GM10248 (cell line): ENCODE results near the gene TSPEAR.

Source experiments
- CTCF ChIA-PET: fragments of 300-600 bp; sonication (Branson Sonifier 250); formaldehyde crosslinking; extraction: SDS; loops from one replicate; lab custom pipeline; 2021; ENCODE audit warnings: antibody characterized with exemption; lab: Yijun Ruan, JAX
- POLR2A ChIA-PET: fragments of 350-650 bp; sonication (Branson Sonifier 250); formaldehyde crosslinking; extraction: SDS; loops from one replicate; lab custom pipeline; 2020; ENCODE audit warnings: antibody characterized with exemption; lab: Yijun Ruan, JAX
- DNase-seq: peaks from one replicate; pipeline ENCODE4 v3.0.0; 2012; ENCODE audit errors: extremely low spot score
- TF ChIP-seq, protein P1 (sequence below): IDR thresholded peaks from 2 replicates; pipeline ENCODE4 v1.5.1; 2012; ENCODE audit warnings: mild to moderate bottlenecking, low read depth; ENCODE audit errors: extremely low read depth, missing control alignments, control extremely low read depth

TSPEAR gene

DNA sequence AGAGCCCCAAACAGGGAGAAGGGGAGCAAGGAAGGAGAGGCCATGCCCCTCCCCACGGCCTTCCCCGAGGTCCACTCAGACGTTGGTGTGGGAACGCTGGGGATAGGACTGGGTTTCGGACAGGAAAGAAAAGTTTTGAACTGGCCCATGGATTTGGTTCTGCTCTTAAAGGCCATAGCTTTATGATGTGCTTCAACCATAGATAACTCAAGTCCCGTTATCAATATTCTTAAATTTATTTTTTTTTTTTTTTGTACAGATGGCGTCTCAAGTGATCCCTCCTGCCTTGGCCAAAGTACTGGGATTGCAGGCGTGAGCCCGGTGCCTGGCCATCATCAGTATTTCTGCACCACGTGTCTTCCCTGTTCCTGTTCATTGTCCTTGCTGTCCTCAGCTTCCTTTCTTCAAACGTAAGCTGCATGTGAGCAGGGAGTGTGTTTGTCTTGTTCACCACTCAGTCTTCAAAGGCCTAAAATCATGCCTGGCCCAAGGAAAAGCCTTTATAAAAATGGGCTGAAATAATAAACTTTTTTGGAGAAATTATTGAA lies 170.6 kb downstream of the TSPEAR start:
- CTCF ChIA-PET = interaction anchor here (2.9 kb wide), 1 partner anchor 252 kb away, joined by 7 read pairs; no protein-coding TSS in a partner anchor
- POLR2A ChIA-PET = no interaction called here
- TF ChIP-seq, protein P1, sequence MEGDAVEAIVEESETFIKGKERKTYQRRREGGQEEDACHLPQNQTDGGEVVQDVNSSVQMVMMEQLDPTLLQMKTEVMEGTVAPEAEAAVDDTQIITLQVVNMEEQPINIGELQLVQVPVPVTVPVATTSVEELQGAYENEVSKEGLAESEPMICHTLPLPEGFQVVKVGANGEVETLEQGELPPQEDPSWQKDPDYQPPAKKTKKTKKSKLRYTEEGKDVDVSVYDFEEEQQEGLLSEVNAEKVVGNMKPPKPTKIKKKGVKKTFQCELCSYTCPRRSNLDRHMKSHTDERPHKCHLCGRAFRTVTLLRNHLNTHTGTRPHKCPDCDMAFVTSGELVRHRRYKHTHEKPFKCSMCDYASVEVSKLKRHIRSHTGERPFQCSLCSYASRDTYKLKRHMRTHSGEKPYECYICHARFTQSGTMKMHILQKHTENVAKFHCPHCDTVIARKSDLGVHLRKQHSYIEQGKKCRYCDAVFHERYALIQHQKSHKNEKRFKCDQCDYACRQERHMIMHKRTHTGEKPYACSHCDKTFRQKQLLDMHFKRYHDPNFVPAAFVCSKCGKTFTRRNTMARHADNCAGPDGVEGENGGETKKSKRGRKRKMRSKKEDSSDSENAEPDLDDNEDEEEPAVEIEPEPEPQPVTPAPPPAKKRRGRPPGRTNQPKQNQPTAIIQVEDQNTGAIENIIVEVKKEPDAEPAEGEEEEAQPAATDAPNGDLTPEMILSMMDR = no peak
- no peak for DNase-seq

DNA sequence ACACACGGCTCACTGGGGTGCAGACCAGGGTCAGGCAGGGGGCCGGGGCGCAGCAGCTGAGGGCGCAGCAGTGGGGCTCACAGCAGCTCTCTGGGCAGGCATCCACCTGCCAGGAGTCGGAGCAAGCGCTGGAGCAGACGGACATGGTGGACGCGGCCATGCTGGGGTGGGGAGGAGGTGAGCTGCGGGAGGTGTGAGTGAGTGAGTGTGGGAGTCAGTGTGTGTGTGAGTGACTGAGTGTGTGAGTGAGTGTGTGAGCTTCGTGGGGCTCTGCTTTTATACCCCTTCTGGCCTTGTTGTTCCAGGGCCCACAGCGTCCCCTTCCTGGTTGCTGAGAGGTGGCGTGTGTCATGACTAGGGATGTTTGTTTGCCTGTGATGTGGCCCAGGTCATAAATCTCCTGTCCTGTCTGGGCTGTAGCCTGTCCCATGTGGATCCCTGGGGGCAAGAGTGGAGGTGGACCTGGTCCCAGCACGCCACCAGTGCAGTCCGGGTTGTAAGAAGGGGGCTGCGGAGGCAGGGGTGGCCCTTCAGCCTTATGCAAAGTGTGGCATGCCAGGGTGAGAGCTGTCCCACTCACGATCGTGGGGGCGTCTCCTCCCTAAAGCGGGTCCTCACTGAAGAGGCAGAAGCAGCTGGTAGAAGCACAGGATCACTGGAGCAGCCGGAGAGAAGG lies 171.2 kb downstream of the TSPEAR start, which contains the start of gene KRTAP10-1:
Gene KRTAP10-1, minus strand, starts transcription at position 205 of the 676 bp plus-strand sequence. Its CDS starts 45 bp downstream, at position 160.
- ChIA-PET CTCF (interaction anchor here (1.0 to 2.9 kb wide), 2 partner anchors 9 to 253 kb away, joined by 3 to 7 read pairs; no protein-coding TSS in a partner anchor), POLR2A (no interaction called here)
- TF ChIP-seq, protein P1 = no peak
- DNase-seq = no peak

DNA sequence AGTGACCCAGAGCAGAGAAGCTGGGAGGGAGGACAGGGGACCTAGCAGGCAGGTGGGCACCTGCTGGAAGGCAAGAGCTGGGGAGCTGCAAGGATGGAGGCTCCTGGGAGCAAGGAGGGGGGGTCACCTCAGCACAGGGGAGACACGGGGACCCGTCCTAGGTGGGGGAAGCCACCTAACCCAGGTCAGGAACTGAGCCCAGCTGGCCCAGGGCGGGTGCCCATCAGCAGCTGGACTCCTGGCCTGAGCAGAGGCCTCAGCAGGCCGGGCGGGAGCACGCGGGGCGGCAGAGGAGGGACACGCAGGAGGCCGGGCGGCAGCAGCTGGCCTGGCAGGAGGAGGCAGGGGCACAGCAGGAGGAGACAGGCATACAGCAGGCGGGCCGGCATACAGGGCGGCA lies 172.3 kb downstream of the TSPEAR start:
- ChIA-PET POLR2A (no interaction called here), CTCF (no interaction called here)
- DNase-seq = no peak
- TF ChIP-seq, protein P1 = no peak

DNA sequence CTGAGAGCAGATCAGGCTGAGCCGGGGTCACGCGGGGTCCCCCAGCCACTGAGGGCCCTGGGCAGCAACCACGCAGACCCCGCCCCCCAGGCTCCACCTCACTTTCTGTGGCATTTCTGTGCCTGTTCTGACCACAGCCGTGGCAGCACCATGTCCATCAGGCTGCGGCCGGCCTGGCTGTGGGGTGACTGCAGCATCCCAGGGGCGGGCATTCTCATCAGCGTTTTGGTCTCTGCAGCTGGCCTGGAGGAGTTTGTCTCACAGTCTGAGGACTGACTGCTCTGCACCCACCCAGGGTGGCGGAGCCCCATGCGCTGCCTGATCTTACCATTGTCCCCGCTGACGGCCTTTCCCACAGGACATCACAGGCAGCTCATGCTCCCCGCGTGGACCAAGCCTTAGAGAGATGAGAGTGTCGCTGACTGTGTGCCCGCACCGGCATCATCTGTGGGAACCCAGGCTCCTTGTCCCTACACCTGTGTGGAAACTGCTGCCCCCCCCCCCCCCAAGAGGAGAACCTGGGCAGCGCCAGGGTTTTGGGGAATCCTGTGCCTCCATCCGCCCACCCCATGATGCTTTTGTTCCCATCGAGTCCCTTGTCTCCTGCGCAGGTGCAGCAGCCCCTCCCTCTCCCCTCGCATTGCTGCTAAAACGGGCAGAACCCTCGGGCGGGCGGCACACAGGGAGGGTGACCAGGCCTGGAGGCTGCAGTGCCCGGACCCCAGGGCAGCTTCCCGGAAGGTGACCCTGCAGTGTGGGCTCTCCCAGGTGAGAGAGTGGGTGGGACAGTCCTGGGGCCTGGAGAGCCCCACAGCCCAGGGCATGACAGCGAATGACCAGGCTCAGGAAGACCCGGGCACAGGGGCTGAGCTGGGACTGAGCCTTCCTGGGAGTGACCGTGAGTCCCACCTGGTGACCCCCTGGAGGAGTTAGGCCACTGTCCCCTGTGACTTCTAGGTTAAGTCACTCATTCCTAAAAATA lies 173.2 kb downstream of the TSPEAR start:
- POLR2A ChIA-PET = no interaction called here
- TF ChIP-seq, protein P1 = no peak
- CTCF ChIA-PET = interaction anchor here (1.4 kb wide), 1 partner anchor 255 kb away, joined by 3 read pairs; no protein-coding TSS in a partner anchor

DNA sequence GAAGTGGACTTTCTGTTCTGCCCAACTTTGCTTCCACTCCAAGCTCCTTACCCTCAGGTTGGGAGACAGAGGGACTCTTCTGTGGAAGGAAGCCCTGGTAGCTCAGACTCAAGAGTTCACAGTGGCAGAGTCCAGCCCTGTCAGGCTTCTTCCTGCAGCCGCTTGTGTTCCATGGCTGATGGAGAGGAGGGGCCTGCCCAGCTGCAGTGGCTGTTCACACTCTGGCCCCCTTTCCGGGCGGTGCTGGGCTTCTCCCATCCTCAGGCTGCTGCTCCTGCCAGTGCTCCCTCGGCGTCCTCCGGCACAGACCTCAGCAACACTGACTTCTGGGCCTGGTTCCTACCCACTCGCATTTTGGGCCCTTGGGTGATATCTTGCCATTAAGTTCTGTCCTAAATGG lies 175.4 kb downstream of the TSPEAR start:
- TF ChIP-seq, protein P1 = no peak
- ChIA-PET POLR2A (no interaction called here), CTCF (interaction anchor here (2.8 kb wide), 1 partner anchor 26 kb away, joined by 8 read pairs; no protein-coding TSS in a partner anchor)
- DNase-seq = no peak

More for the DNA sequence above, 173.2 kb downstream of the TSPEAR start:
- no peak for DNase-seq

DNA sequence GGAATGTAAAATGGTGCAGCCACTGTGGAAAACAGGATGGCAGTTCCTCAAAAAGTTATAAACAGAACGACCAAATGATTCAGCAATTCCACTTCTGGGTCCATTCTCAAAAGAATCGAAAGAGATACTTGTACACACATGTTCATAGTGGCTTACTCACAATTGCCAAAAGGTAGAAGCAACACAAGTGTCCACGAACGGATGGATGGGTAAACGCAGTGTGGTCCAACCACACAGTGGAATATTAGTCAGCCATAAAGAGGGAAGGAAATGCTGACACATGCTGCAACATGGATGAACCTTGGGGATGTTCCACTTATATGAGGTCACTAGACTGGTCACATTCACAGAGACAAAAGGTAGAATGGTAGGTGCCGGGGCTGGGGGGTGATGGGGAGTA lies 176.7 kb downstream of the TSPEAR start:
- TF ChIP-seq, protein P1 = no peak
- DNase-seq = no peak
- CTCF ChIA-PET = interaction anchor here (2.8 kb wide), 1 partner anchor 24 kb away, joined by 8 read pairs; no protein-coding TSS in a partner anchor
- POLR2A ChIA-PET = no interaction called here
